K562 (cell line): ENCODE results near the gene PTCH1. TPM values are rescaled to one million over a fixed set of nuclear protein-coding genes. Genes with fewer than 3 reads are reported as not detected.

Experiments
- DNMT1 ChIP-seq: fragments of 450-650 bp; IDR thresholded peaks from 2 replicates; pipeline ENCODE4 v1.6.1; 2016; ENCODE audit warnings: antibody characterized with exemption, mild to moderate bottlenecking
- LCOR ChIP-seq: sonication (generic); formaldehyde crosslinking; IDR thresholded peaks from 2 replicates; pipeline ENCODE4 v1.8.0; 2022; ENCODE audit warnings: mild to moderate bottlenecking, missing genetic modification reagents
- MTF1 ChIP-seq: fragments of 250-450 bp; sonication (Bioruptor Pico); IDR thresholded peaks from 2 replicates; pipeline ENCODE4 v1.9.0; 2021; ENCODE audit warnings: moderate library complexity, mild to moderate bottlenecking, inconsistent platforms, borderline replicate concordance
- NFYB ChIP-seq: IDR thresholded peaks from 2 replicates; pipeline ENCODE4 v1.6.1; 2011; ENCODE audit warnings: mild to moderate bottlenecking, moderate library complexity; ENCODE audit not compliant: insufficient read length; ENCODE audit errors: extremely low read depth
- POLR2AphosphoS5 ChIP-seq: IDR thresholded peaks from 2 replicates; pipeline ENCODE4 v1.6.1; 2011; ENCODE audit warnings: mild to moderate bottlenecking, low read depth, low read length, moderate library complexity; ENCODE audit not compliant: control insufficient read depth, insufficient read depth
- SMAD4 ChIP-seq: fragments of 250-450 bp; sonication (Bioruptor Pico); conservative IDR thresholded peaks from 2 replicates; pipeline ENCODE4 v1.8.0; 2021; ENCODE audit warnings: inconsistent platforms, mild to moderate bottlenecking, moderate library complexity
- SRSF3 ChIP-seq: fragments of 200-400 bp; formaldehyde crosslinking; IDR thresholded peaks from 2 replicates; pipeline ENCODE4 v1.6.1; 2016; ENCODE audit warnings: mild to moderate bottlenecking, low read length, moderate library complexity; ENCODE audit not compliant: insufficient read depth
- XRCC5 ChIP-seq: fragments of 200-400 bp; formaldehyde crosslinking; IDR thresholded peaks from 2 replicates; pipeline ENCODE4 v1.6.1; 2017; ENCODE audit warnings: low read depth, mild to moderate bottlenecking, low read length
- YY1 ChIP-seq, 3 experiments: IDR thresholded peaks; 2 replicates each; pipeline ENCODE4 v1.6.1; 2011; ENCODE audit warnings: low read length in 2 of 3, mild to moderate bottlenecking in 2 of 3, moderate library complexity in 2 of 3, borderline replicate concordance in 1 of 3, control low read depth in 1 of 3, low read depth in 1 of 3; ENCODE audit not compliant: insufficient read depth in 3 of 3, insufficient replicate concordance in 2 of 3, control insufficient read depth in 1 of 3, insufficient read length in 1 of 3; ENCODE audit errors: extremely low read depth in 1 of 3
- ZBED1 ChIP-seq: IDR thresholded peaks from 2 replicates; pipeline ENCODE4 v1.6.1; 2014
- ZNF695 ChIP-seq: fragments of 450-650 bp; formaldehyde crosslinking; IDR thresholded peaks from 2 replicates; pipeline ENCODE4 v1.4.0; 2020; ENCODE audit warnings: mild to moderate bottlenecking, moderate library complexity
- polyA plus RNA-seq, 8 experiments: library from polyadenylated mRNA; depleted of rRNA in 4 of 8; stranded (reverse) in 5 of 8; unstranded in 3 of 8; fragments of >200 nt; fragmentation: Nextera tagmentation in 2 of 8; fragmentation: Illumina TruSeq in 1 of 8; extraction: Ambion mirVana in 2 of 8; extraction: Trizol in 1 of 8; gene quantifications; 2 replicates each; pipeline versions ENCODE4 v1.2.1 to v1.2.3, GENCODE V29; 2011 to 2014; ENCODE audit warnings: inconsistent platforms in 1 of 8, missing spikeins in 1 of 8
- total RNA-seq, 7 experiments: library from RNA; depleted of rRNA in 6 of 7; stranded (reverse); fragments of >200 nt in 6 of 7; fragmentation: Illumina TruSeq in 2 of 7; extraction: Trizol in 2 of 7; gene quantifications; 2 replicates each; pipeline versions ENCODE4 v1.2.1 to v1.2.3, GENCODE V29; 2011 to 2021; ENCODE audit warnings: low replicate concordance in 1 of 7
- TF ChIP-seq, protein P1 (sequence below): sonication (generic); formaldehyde crosslinking; IDR thresholded peaks from 2 replicates; pipeline ENCODE4 v1.8.0; 2022; ENCODE audit warnings: mild to moderate bottlenecking, missing genetic modification reagents
- TF ChIP-seq, protein P2 (sequence below), 2 experiments: fragments of 450-650 bp; conservative IDR thresholded peaks; 2 replicates each; pipeline ENCODE4 v1.6.1; 2017; ENCODE audit warnings: mild to moderate bottlenecking in 2 of 2, moderate library complexity in 2 of 2
- TF ChIP-seq, protein P3 (sequence below): fragments of 250-450 bp; sonication (Bioruptor Pico); IDR thresholded peaks from 2 replicates; pipeline ENCODE4 v1.5.0; 2021; ENCODE audit warnings: mild to moderate bottlenecking, borderline replicate concordance
- TF ChIP-seq, protein P4 (sequence below): sonication (generic); formaldehyde crosslinking; IDR thresholded peaks from 2 replicates; pipeline ENCODE4 v1.8.0; 2022; ENCODE audit warnings: mild to moderate bottlenecking, missing genetic modification reagents

The PTCH1 gene
- total and polyA plus RNA-seq, 9 of the 15 experiments (the other 6 are each of a cell fraction or from before 2014, with no cell fraction given) = 0.70 to 9.9 (median 3.8) TPM

DNA sequence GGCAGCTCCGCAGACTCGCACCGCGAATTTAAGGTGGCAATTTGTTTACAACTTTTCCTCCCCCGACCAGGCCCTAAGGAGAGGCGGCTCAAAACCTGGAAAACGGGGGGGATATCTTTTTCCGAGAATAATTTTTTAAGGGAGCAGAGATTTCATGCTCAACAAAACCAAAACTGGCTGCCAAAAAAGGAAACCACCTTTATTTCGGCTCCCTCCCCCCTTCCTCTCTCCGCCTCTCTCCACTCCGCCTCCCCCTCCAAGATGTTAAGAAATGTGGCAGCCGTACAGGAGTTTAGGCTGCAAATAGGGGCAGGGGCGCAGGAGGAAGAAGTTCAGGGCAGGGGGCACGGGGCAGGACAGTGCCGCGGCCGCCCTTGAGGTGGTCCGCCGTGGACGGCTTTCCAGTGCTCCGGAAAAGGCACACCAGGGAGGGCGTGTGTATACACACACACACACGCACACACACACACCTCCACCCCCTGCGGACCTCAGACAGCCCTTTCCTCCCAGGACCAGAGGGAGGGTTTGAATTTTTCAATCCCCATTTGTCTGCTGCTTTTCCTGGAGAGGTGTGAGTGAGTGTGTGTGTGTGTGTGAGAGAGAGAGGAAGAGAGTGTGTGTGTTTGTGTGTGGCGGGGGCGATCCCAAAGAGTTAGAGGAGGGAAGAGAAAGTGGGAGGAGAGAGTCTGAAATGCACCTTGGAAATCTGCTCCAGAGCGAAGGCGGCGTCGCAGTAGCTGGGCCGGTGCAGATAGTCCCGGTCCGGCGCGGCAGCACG lies 9.1 kb downstream of the PTCH1 start (continued):
- TF ChIP-seq ZBED1 (no peak), YY1 (IDR thresholded peaks at IDR 0.05; ENCODE audit: borderline replicate concordance in 1 of 3, control insufficient read depth in 1 of 3, extremely low read depth in 1 of 3, insufficient read depth in 3 of 3, insufficient read length in 1 of 3, insufficient replicate concordance in 2 of 3, low read depth in 1 of 3, low read length in 2 of 3) (no peak), SMAD4 (CRISPR knock-in tag) (peak; percentile 63; the same call in 1 of the 2 replicates), SRSF3 (no peak), XRCC5 (0 out of 2 replicates have a peak, but pooled peaks have one; percentile 47), LCOR (CRISPR knock-in tag) (no peak), POLR2AphosphoS5 (no peak), MTF1 (CRISPR knock-in tag) (no peak), DNMT1 (no peak), NFYB (no peak), ZNF695 (CRISPR knock-in tag) (no peak)
- TF ChIP-seq, protein P1, sequence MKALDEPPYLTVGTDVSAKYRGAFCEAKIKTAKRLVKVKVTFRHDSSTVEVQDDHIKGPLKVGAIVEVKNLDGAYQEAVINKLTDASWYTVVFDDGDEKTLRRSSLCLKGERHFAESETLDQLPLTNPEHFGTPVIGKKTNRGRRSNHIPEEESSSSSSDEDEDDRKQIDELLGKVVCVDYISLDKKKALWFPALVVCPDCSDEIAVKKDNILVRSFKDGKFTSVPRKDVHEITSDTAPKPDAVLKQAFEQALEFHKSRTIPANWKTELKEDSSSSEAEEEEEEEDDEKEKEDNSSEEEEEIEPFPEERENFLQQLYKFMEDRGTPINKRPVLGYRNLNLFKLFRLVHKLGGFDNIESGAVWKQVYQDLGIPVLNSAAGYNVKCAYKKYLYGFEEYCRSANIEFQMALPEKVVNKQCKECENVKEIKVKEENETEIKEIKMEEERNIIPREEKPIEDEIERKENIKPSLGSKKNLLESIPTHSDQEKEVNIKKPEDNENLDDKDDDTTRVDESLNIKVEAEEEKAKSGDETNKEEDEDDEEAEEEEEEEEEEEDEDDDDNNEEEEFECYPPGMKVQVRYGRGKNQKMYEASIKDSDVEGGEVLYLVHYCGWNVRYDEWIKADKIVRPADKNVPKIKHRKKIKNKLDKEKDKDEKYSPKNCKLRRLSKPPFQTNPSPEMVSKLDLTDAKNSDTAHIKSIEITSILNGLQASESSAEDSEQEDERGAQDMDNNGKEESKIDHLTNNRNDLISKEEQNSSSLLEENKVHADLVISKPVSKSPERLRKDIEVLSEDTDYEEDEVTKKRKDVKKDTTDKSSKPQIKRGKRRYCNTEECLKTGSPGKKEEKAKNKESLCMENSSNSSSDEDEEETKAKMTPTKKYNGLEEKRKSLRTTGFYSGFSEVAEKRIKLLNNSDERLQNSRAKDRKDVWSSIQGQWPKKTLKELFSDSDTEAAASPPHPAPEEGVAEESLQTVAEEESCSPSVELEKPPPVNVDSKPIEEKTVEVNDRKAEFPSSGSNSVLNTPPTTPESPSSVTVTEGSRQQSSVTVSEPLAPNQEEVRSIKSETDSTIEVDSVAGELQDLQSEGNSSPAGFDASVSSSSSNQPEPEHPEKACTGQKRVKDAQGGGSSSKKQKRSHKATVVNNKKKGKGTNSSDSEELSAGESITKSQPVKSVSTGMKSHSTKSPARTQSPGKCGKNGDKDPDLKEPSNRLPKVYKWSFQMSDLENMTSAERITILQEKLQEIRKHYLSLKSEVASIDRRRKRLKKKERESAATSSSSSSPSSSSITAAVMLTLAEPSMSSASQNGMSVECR = no peak
- TF ChIP-seq, protein P2, sequence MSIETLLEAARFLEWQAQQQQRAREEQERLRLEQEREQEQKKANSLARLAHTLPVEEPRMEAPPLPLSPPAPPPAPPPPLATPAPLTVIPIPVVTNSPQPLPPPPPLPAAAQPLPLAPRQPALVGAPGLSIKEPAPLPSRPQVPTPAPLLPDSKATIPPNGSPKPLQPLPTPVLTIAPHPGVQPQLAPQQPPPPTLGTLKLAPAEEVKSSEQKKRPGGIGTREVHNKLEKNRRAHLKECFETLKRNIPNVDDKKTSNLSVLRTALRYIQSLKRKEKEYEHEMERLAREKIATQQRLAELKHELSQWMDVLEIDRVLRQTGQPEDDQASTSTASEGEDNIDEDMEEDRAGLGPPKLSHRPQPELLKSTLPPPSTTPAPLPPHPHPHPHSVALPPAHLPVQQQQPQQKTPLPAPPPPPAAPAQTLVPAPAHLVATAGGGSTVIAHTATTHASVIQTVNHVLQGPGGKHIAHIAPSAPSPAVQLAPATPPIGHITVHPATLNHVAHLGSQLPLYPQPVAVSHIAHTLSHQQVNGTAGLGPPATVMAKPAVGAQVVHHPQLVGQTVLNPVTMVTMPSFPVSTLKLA (conservative IDR thresholded peaks at IDR 0.05) = peak in 1 of 2 experiments; percentile 81; a peak in 3 of 4 replicates
- TF ChIP-seq, protein P3, sequence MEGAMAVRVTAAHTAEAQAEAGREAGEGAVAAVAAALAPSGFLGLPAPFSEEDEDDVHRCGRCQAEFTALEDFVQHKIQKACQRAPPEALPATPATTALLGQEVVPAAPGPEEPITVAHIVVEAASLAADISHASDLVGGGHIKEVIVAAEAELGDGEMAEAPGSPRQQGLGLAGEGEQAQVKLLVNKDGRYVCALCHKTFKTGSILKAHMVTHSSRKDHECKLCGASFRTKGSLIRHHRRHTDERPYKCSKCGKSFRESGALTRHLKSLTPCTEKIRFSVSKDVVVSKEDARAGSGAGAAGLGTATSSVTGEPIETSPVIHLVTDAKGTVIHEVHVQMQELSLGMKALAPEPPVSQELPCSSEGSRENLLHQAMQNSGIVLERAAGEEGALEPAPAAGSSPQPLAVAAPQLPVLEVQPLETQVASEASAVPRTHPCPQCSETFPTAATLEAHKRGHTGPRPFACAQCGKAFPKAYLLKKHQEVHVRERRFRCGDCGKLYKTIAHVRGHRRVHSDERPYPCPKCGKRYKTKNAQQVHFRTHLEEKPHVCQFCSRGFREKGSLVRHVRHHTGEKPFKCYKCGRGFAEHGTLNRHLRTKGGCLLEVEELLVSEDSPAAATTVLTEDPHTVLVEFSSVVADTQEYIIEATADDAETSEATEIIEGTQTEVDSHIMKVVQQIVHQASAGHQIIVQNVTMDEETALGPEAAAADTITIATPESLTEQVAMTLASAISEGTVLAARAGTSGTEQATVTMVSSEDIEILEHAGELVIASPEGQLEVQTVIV (CRISPR knock-in tag) = no peak
- TF ChIP-seq, protein P4, sequence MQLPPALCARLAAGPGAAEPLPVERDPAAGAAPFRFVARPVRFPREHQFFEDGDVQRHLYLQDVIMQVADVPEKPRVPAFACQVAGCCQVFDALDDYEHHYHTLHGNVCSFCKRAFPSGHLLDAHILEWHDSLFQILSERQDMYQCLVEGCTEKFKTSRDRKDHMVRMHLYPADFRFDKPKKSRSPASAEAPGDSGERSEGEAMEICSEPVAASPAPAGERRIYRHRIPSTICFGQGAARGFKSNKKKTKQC (CRISPR knock-in tag) = no peak
